T-helper 1 cell treated with Interleukin-12 subunit alpha and Interleukin-12 subunit beta and Interleukin-4 antibody, amounts not matched to agents 30 μg/mL and 1 μg/mL, for 36 hours (primary cell): ENCODE measurements around the gene TMEM74B.
"Not testable (repeated sequence)": the region's sequence is repeated elsewhere in the genome, so short reads cannot be mapped to it uniquely, and the experiment has no call there.

Experiments used
- H3K27ac Mint-ChIP-seq: one replicate; pipeline ENCODE4 v1.8.0; 2021; ENCODE audit warnings: mild to moderate bottlenecking, mixed read lengths
- H3K27me3 Mint-ChIP-seq: one replicate; pipeline ENCODE4 v1.8.0; 2021; ENCODE audit warnings: low read depth, mixed read lengths
- H3K36me3 Mint-ChIP-seq: one replicate; pipeline ENCODE4 v1.8.0; 2021; ENCODE audit warnings: low read depth, mixed read lengths
- H3K4me1 Mint-ChIP-seq: one replicate; pipeline ENCODE4 v1.8.0; 2021; ENCODE audit warnings: low read depth, mixed read lengths
- H3K4me3 Mint-ChIP-seq: one replicate; pipeline ENCODE4 v1.8.0; 2021; ENCODE audit warnings: mild to moderate bottlenecking, moderate library complexity, mixed read lengths
- H3K9me3 Mint-ChIP-seq: one replicate; pipeline ENCODE4 v1.8.0; 2021; ENCODE audit warnings: mixed read lengths

The TMEM74B gene

GRCh38 chr20:1154226-1154625 lies 30.6 kb downstream of the TMEM74B start:
- H3K36me3 Mint-ChIP-seq, result peaks cover 43% of the 10 kb centered on the region
- no peak overlapping the region for H3K4me3 Mint-ChIP-seq
- H3K27ac Mint-ChIP-seq, result no peak overlapping the region
- H3K9me3 Mint-ChIP-seq, result no peaks in the 10 kb centered on the region
- H3K4me1 Mint-ChIP-seq, result peaks cover 14% of the 10 kb centered on the region
- no peaks in the 10 kb centered on the region for H3K27me3 Mint-ChIP-seq

- Mint-ChIP-seq H3K4me3 (no peak overlapping the region), H3K4me1 (peaks cover 14% of the 10 kb centered on the region), H3K9me3 (no peaks in the 10 kb centered on the region), H3K36me3 (peaks cover 47% of the 10 kb centered on the region), H3K27me3 (no peaks in the 10 kb centered on the region), H3K27ac (no peak overlapping the region)
Observed at GRCh38 chr20:1150968-1151367, 33.8 kb downstream of the TMEM74B start.

- no peaks in the 10 kb centered on the region for H3K9me3 Mint-ChIP-seq
- H3K36me3 Mint-ChIP-seq, result peaks cover 43% of the 10 kb centered on the region
- H3K4me3 Mint-ChIP-seq, result no peak overlapping the region
- no peak overlapping the region for H3K27ac Mint-ChIP-seq
- H3K27me3 Mint-ChIP-seq, result no peaks in the 10 kb centered on the region
- H3K4me1 Mint-ChIP-seq, result peaks cover 14% of the 10 kb centered on the region
Observed at GRCh38 chr20:1150218-1150617, 34.6 kb downstream of the TMEM74B start.

GRCh38 chr20:1149812-1150211 lies 35.0 kb downstream of the TMEM74B start:
- H3K27ac Mint-ChIP-seq, H3K9me3 Mint-ChIP-seq, H3K27me3 Mint-ChIP-seq, H3K4me3 Mint-ChIP-seq: not testable (repeated sequence)
- peaks cover 39% of the 10 kb centered on the region for H3K36me3 Mint-ChIP-seq
- H3K4me1 Mint-ChIP-seq, result peaks cover 14% of the 10 kb centered on the region

- Mint-ChIP-seq H3K4me1 (peaks cover 9% of the 10 kb centered on the region), H3K4me3 (no peak overlapping the region), H3K36me3 (peaks cover 33% of the 10 kb centered on the region), H3K27me3 (no peaks in the 10 kb centered on the region), H3K27ac (no peak overlapping the region), H3K9me3 (no peaks in the 10 kb centered on the region)
Observed at GRCh38 chr20:1146957-1147356, 37.8 kb downstream of the TMEM74B start.

GRCh38 chr20:1144401-1145172 lies 40.2 kb downstream of the TMEM74B start:
- Mint-ChIP-seq H3K9me3 (no peaks in the 10 kb centered on the region), H3K27ac (no peak overlapping the region), H3K4me3 (no peak overlapping the region), H3K4me1 (peaks cover 1% of the 10 kb centered on the region), H3K27me3 (no peaks in the 10 kb centered on the region), H3K36me3 (peaks cover 33% of the 10 kb centered on the region)

- peaks cover 13% of the 10 kb centered on the region for H3K4me1 Mint-ChIP-seq
- no peaks in the 10 kb centered on the region for H3K27me3 Mint-ChIP-seq
- peaks cover 5% of the 10 kb centered on the region for H3K9me3 Mint-ChIP-seq
- H3K36me3 Mint-ChIP-seq, result peaks cover 62% of the 10 kb centered on the region
- no peak overlapping the region for H3K27ac Mint-ChIP-seq
- no peak overlapping the region for H3K4me3 Mint-ChIP-seq
Observed at GRCh38 chr20:1137236-1137635, 47.5 kb downstream of the TMEM74B start.

- H3K4me3 Mint-ChIP-seq, result no peak overlapping the region
- peaks cover 73% of the 10 kb centered on the region for H3K36me3 Mint-ChIP-seq
- H3K4me1 Mint-ChIP-seq, result peaks cover 17% of the 10 kb centered on the region
- peaks cover 5% of the 10 kb centered on the region for H3K9me3 Mint-ChIP-seq
- no peak overlapping the region for H3K27ac Mint-ChIP-seq
- H3K27me3 Mint-ChIP-seq, result no peaks in the 10 kb centered on the region
Observed at GRCh38 chr20:1134836-1135235, 49.9 kb downstream of the TMEM74B start.

- Mint-ChIP-seq H3K36me3 (peaks cover 78% of the 10 kb centered on the region), H3K4me1 (peaks cover 17% of the 10 kb centered on the region), H3K27ac (no peak overlapping the region), H3K27me3 (no peaks in the 10 kb centered on the region), H3K9me3 (peaks cover 5% of the 10 kb centered on the region), H3K4me3 (no peak overlapping the region)
Observed at GRCh38 chr20:1134355-1134754, 50.4 kb downstream of the TMEM74B start.

GRCh38 chr20:1131354-1131753 lies 53.4 kb downstream of the TMEM74B start:
- no peaks in the 10 kb centered on the region for H3K27me3 Mint-ChIP-seq
- no peak overlapping the region for H3K4me3 Mint-ChIP-seq
- no peak overlapping the region for H3K27ac Mint-ChIP-seq
- peaks cover 74% of the 10 kb centered on the region for H3K36me3 Mint-ChIP-seq
- H3K4me1 Mint-ChIP-seq, result peaks cover 17% of the 10 kb centered on the region
- H3K9me3 Mint-ChIP-seq, result peaks cover 5% of the 10 kb centered on the region

GRCh38 chr20:1130847-1131246 lies 53.9 kb downstream of the TMEM74B start:
- Mint-ChIP-seq H3K27ac (no peak overlapping the region), H3K36me3 (peaks cover 73% of the 10 kb centered on the region), H3K27me3 (no peaks in the 10 kb centered on the region), H3K4me3 (no peak overlapping the region), H3K4me1 (peaks cover 21% of the 10 kb centered on the region), H3K9me3 (peaks cover 5% of the 10 kb centered on the region)
